Loucy (cell line): Measurements from ENCODE around the gene MAD1L1.

Experiments
- H2AFZ ChIP-seq: fragments of 200-600 bp; sonication (generic); 2 replicates; pipeline ENCODE4 v1.6.0; 2016; ENCODE audit warnings: antibody characterized with exemption, mild to moderate bottlenecking, low read length, moderate library complexity
- H3F3A ChIP-seq: fragments of 200-600 bp; 2 replicates; pipeline ENCODE4 v1.6.0; 2016; ENCODE audit warnings: antibody characterized with exemption, low read depth, mild to moderate bottlenecking
- H3K27me3 ChIP-seq: fragments of 200-600 bp; sonication (generic); 2 replicates; pipeline ENCODE4 v1.6.1; 2014; ENCODE audit warnings: low read length, mild to moderate bottlenecking; ENCODE audit not compliant: insufficient read depth, poor library complexity, severe bottlenecking
- H3K36me3 ChIP-seq: fragments of 200-600 bp; sonication (generic); 2 replicates; pipeline ENCODE4 v1.6.1; 2016; ENCODE audit warnings: low read length; ENCODE audit not compliant: insufficient read depth
- H3K4me1 ChIP-seq: fragments of 200-600 bp; sonication (generic); 2 replicates; pipeline ENCODE4 v1.5.1; 2014; ENCODE audit warnings: low read length, mild to moderate bottlenecking; ENCODE audit not compliant: insufficient read depth, poor library complexity, severe bottlenecking
- H3K4me2 ChIP-seq: fragments of 200-600 bp; sonication (generic); 2 replicates; pipeline ENCODE4 v1.6.0; 2014; ENCODE audit warnings: antibody characterized with exemption, low read length, low read depth, mild to moderate bottlenecking; ENCODE audit not compliant: poor library complexity, severe bottlenecking
- H3K4me3 ChIP-seq: fragments of 200-600 bp; sonication (generic); 2 replicates; pipeline ENCODE4 v1.5.1; 2014; ENCODE audit warnings: low read length, mild to moderate bottlenecking, mixed read lengths; ENCODE audit not compliant: poor library complexity, severe bottlenecking
- H3K79me2 ChIP-seq: fragments of 200-600 bp; sonication (generic); 2 replicates; pipeline ENCODE4 v1.6.1; 2014; ENCODE audit warnings: low read length; ENCODE audit not compliant: insufficient read depth
- H3K9ac ChIP-seq: fragments of 200-600 bp; sonication (generic); 2 replicates; pipeline ENCODE4 v1.6.0; 2014; ENCODE audit warnings: mild to moderate bottlenecking, low read depth, low read length, moderate library complexity; ENCODE audit not compliant: poor library complexity, severe bottlenecking
- H3K9me2 ChIP-seq: fragments of 200-600 bp; sonication (generic); replicated peaks from 2 replicates; pipeline ENCODE4 v1.6.1; 2016; ENCODE audit warnings: low read depth, low read length, mixed read lengths
- H3K9me3 ChIP-seq: fragments of 200-600 bp; sonication (generic); 2 replicates; pipeline ENCODE4 v1.6.1; 2014; ENCODE audit warnings: mild to moderate bottlenecking, antibody characterized with exemption, low read length, low read depth; ENCODE audit not compliant: insufficient read depth
- H4K20me1 ChIP-seq: fragments of 200-600 bp; sonication (generic); 2 replicates; pipeline ENCODE4 v1.6.0; 2014; ENCODE audit warnings: antibody characterized with exemption, low read length, mild to moderate bottlenecking; ENCODE audit not compliant: insufficient read depth, poor library complexity, severe bottlenecking
- CTCF ChIP-seq: fragments of 200-600 bp; sonication (generic); conservative IDR thresholded peaks from 2 replicates; pipeline ENCODE4 v1.5.1; 2014; ENCODE audit warnings: mild to moderate bottlenecking, antibody characterized with exemption, low read length
- EZH2phosphoT487 ChIP-seq: fragments of 200-600 bp; IDR thresholded peaks from 2 replicates; pipeline ENCODE4 v1.6.1; 2018; ENCODE audit warnings: antibody characterized with exemption, mild to moderate bottlenecking, moderate library complexity, borderline replicate concordance

The MAD1L1 gene

GRCh38 chr7:2165610-2166594 lies 66.8 kb downstream of the MAD1L1 start:
- H3K4me2 ChIP-seq = no peak overlapping the region
- H3K9me3 ChIP-seq = no peaks in the 10 kb centered on the region
- H3K4me3 ChIP-seq = no peak overlapping the region
- no peaks in the 10 kb centered on the region for H3F3A ChIP-seq
- H3K9me2 ChIP-seq = no peaks in the 10 kb centered on the region
- H4K20me1 ChIP-seq = no peaks in the 10 kb centered on the region
- H3K9ac ChIP-seq = no peak overlapping the region
- H3K27me3 ChIP-seq = no peaks in the 10 kb centered on the region
- H3K36me3 ChIP-seq = peaks cover 9% of the 10 kb centered on the region; the same call in 1 of the 2 replicates
- TF ChIP-seq CTCF (no peak), EZH2phosphoT487 (no peak)
- no peak overlapping the region for H2AFZ ChIP-seq
- no peaks in the 10 kb centered on the region for H3K4me1 ChIP-seq
- no peaks in the 10 kb centered on the region for H3K79me2 ChIP-seq

- Histone ChIP-seq H3K79me2 (no peaks in the 10 kb centered on the region), H3K4me1 (no peaks in the 10 kb centered on the region), H3K4me2 (no peak overlapping the region), H3K9ac (no peak overlapping the region), H3K4me3 (no peak overlapping the region), H3K9me2 (no peaks in the 10 kb centered on the region), H3K36me3 (peaks cover 9% of the 10 kb centered on the region; the same call in 1 of the 2 replicates), H2AFZ (no peak overlapping the region), H4K20me1 (no peaks in the 10 kb centered on the region), H3K27me3 (no peaks in the 10 kb centered on the region), H3F3A (no peaks in the 10 kb centered on the region), H3K9me3 (no peaks in the 10 kb centered on the region)
- TF ChIP-seq CTCF (no peak), EZH2phosphoT487 (no peak)
These were observed 67.5 kb downstream of the MAD1L1 start for GRCh38 chr7:2165239-2165609.

- TF ChIP-seq EZH2phosphoT487 = no peak
- TF ChIP-seq CTCF = no peak
- H4K20me1 ChIP-seq = no peaks in the 10 kb centered on the region
- no peak overlapping the region for H3K4me2 ChIP-seq
- H3K9me3 ChIP-seq = no peaks in the 10 kb centered on the region
- no peaks in the 10 kb centered on the region for H3K9me2 ChIP-seq
- no peaks in the 10 kb centered on the region for H3K27me3 ChIP-seq
- no peaks in the 10 kb centered on the region for H3K79me2 ChIP-seq
- H2AFZ ChIP-seq = no peak overlapping the region
- no peak overlapping the region for H3K9ac ChIP-seq
- no peaks in the 10 kb centered on the region for H3F3A ChIP-seq
- peaks cover 9% of the 10 kb centered on the region; the same call in 1 of the 2 replicates for H3K36me3 ChIP-seq
- no peak overlapping the region for H3K4me3 ChIP-seq
- no peaks in the 10 kb centered on the region for H3K4me1 ChIP-seq
These were observed 68.1 kb downstream of the MAD1L1 start for GRCh38 chr7:2164646-2165045.
